GM19455 (cell line): Measurements from ENCODE around the gene FAM149B1.

Source experiments
- ATAC-seq: cut with Tn5 transposase; IDR thresholded peaks from one replicate; pipeline ENCODE4 v1.9.1; 2021; ENCODE audit not compliant: unreplicated experiment

FAM149B1 gene

DNA sequence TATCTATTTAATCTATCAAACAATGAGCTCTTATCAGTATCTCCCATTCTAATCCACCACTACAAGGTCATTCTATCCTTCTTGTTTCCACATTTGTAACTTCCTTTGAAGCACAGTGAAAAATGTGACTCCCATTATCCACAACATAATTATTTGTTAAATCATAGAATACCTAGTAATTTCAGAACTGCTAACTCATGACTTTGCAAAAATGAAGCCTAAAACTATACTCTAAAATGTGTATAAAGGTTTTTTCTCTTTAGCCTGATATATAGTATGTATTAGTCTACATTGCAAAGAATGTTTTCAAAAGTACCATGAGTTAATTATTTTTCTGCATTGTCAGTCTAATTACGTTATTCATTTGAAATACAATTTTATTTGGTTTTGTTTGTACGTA is 96.5 kb downstream of the FAM149B1 start:
- ATAC-seq: no peak

DNA sequence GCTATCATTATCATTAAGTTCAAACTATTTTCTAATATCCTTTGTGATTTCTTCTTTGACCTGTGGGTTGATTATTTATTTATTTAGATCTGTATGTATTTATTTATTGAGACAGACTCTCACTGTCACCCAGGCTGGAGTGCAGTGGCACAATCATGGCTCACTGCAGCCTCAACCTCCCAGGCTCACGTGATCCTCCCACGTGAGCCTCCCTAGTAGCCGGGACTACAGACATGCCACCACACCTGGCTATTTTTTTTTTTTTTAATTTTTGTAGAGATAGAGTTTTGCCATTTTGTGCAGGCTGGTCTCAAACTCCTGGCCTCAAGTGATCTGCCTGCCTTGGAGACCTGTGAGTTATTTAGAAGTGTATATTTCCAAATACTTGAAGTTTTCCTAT is 113.2 kb downstream of the FAM149B1 start:
- ATAC-seq: no peak

DNA sequence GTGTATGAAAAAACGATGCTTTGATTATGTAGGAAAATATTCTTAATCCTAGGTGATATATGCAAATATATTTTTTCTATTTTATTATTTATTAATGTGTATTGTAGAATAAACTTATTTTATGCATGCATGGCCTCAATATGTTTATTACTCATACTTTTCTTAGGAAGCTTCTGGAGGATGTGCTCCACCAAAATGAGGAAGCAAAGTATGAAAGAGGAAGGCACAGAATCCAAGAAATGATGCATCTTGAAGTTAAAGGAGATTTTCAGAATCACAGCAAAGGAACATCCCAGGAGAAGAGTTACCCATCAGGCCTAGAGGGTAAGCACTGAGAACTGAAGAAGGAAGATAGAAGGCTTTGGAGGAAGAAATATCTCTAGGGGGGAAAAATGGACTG is 119.5 kb downstream of the FAM149B1 start:
- no peak for ATAC-seq

DNA sequence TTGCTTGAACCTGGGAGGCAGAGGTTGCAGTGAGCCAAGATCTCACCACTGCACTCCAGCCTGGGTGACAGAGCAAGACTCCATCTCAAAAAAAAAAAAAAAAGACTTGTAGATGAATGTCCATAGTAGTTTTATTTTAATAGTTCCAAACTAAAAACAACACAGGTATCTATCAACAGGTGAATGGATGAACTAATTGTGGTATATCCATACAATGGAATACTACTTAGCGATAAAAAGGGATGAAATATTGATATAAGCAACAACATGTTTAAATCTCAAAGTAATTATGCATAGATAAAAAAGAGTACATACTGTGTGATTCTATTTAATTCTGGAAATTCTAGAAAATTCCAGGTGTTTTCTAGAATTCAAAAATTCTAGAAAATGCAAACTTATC is 122.0 kb downstream of the FAM149B1 start:
- ATAC-seq: no peak

DNA sequence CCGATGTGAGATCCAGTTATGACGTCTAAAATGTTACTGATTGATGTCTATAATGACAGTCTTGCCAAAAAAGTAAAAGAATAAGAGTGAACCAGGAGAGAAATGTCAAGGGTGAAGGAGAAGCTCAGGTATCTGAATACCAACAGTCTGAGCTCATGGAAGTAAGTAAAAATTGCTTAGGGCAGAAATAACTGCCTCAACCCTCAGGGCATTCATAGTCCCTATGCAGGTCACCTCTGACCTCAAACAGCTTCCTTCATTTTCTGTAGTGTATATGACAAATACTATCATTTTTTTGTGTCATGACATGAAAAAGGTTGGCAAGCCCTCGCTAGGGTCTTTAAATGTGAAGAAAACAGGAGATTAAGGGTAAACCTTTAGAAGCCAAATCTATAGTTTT is 125.5 kb downstream of the FAM149B1 start:
- no peak for ATAC-seq
